Fibroblast of upper back skin (primary cell): Measurements from ENCODE around the gene SNX27.
"Not testable (repeated sequence)": the region's sequence is repeated elsewhere in the genome, so short reads cannot be mapped to it uniquely, and the experiment has no call there.

Experiments used
- DNase-seq: peaks from one replicate; pipeline ENCODE4 v3.0.0-alpha.2; 2013

Gene SNX27

GRCh38 chr1:151606384-151606783, 5.5 kb upstream of the SNX27 start:
- DNase-seq = peak; percentile 44

GRCh38 chr1:151606857-151607256, 5.0 kb upstream of the SNX27 start:
- DNase-seq = no peak

GRCh38 chr1:151610142-151610541, 1.7 kb upstream of the SNX27 start:
- DNase-seq = no peak

GRCh38 chr1:151611288-151611790, 511 bp upstream of the SNX27 start:
- DNase-seq = peak; percentile 47

GRCh38 chr1:151612501-151613281, 841 bp downstream of the SNX27 start:
- DNase-seq = no peak

GRCh38 chr1:151613282-151613780, 1.5 kb downstream of the SNX27 start:
- DNase-seq = no peak

- DNase-seq = no peak
These were observed 4.1 kb downstream of the SNX27 start for GRCh38 chr1:151615711-151616504.

GRCh38 chr1:151616505-151616849, 4.6 kb downstream of the SNX27 start:
- DNase-seq = no peak

GRCh38 chr1:151618003-151618402, 6.2 kb downstream of the SNX27 start:
- no peak for DNase-seq

- DNase-seq = no peak
These were observed 6.6 kb downstream of the SNX27 start for GRCh38 chr1:151618470-151618869.

- not testable (repeated sequence) for DNase-seq
These were observed 7.1 kb downstream of the SNX27 start for GRCh38 chr1:151618996-151619395.

- peak; percentile 36 for DNase-seq
These were observed 7.7 kb downstream of the SNX27 start for GRCh38 chr1:151619489-151620093.

GRCh38 chr1:151620286-151620685, 8.4 kb downstream of the SNX27 start:
- DNase-seq = no peak

- DNase-seq = no peak
These were observed 9.5 kb downstream of the SNX27 start for GRCh38 chr1:151621351-151621750.

GRCh38 chr1:151624783-151625182, 12.9 kb downstream of the SNX27 start:
- no peak for DNase-seq

GRCh38 chr1:151626740-151627334, 15.0 kb downstream of the SNX27 start:
- no peak for DNase-seq

GRCh38 chr1:151629278-151629677, 17.4 kb downstream of the SNX27 start:
- no peak for DNase-seq

- DNase-seq = peak; percentile 65
These were observed 23.7 kb downstream of the SNX27 start for GRCh38 chr1:151635479-151636072.

- no peak for DNase-seq
These were observed 26.4 kb downstream of the SNX27 start for GRCh38 chr1:151638074-151638775.

GRCh38 chr1:151638812-151639211, 27.0 kb downstream of the SNX27 start:
- DNase-seq = no peak

- DNase-seq = peak; percentile 64
These were observed 27.6 kb downstream of the SNX27 start for GRCh38 chr1:151639466-151639865.

- no peak for DNase-seq
These were observed 29.4 kb downstream of the SNX27 start for GRCh38 chr1:151641229-151641628.
